ENCODE results near the gene CIDEA.

Gene CIDEA

GRCh38 chr18:12290086-12290485 lies 35.9 kb downstream of the CIDEA start:
- H3K4me3 ChIP-seq (ENCODE audit: low read length), result no peak overlapping the region
- no peak overlapping the region for H3K4me2 ChIP-seq (ENCODE audit: low read length)
- H3K27me3 ChIP-seq (ENCODE audit: low read depth, low read length), result no peaks in the 10 kb centered on the region
- H3K36me3 ChIP-seq (replicated peaks; ENCODE audit: low read depth, low read length), result no peaks in the 10 kb centered on the region
- H4K20me1 ChIP-seq (ENCODE audit: insufficient read depth, low read length), result no peaks in the 10 kb centered on the region
- no peaks in the 10 kb centered on the region for H3K79me2 ChIP-seq (ENCODE audit: low read length)
- no peak overlapping the region for H2AFZ ChIP-seq (ENCODE audit: low read depth, low read length)
- H3K9me3 ChIP-seq (ENCODE audit: insufficient read depth, low read length), result no peaks in the 10 kb centered on the region
- TF ChIP-seq CTCF (IDR thresholded peaks at IDR 0.05; ENCODE audit: low read depth, low read length) (no peak), EZH2phosphoT487 (IDR thresholded peaks at IDR 0.05; ENCODE audit: low read depth) (no peak)
- H3K9ac ChIP-seq (ENCODE audit: low read length), result no peak overlapping the region
- H3K27ac ChIP-seq (ENCODE audit: low read length), result no peak overlapping the region
- H3K4me1 ChIP-seq (ENCODE audit: low read length), result no peaks in the 10 kb centered on the region

- no peaks in the 10 kb centered on the region for H3K9me3 ChIP-seq (ENCODE audit: insufficient read depth, low read length)
- TF ChIP-seq CTCF (IDR thresholded peaks at IDR 0.05; ENCODE audit: low read depth, low read length) (no peak), EZH2phosphoT487 (IDR thresholded peaks at IDR 0.05; ENCODE audit: low read depth) (no peak)
- H3K4me3 ChIP-seq (ENCODE audit: low read length), result no peak overlapping the region
- H4K20me1 ChIP-seq (ENCODE audit: insufficient read depth, low read length), result no peaks in the 10 kb centered on the region
- no peak overlapping the region for H2AFZ ChIP-seq (ENCODE audit: low read depth, low read length)
- no peak overlapping the region for H3K27ac ChIP-seq (ENCODE audit: low read length)
- no peaks in the 10 kb centered on the region for H3K27me3 ChIP-seq (ENCODE audit: low read depth, low read length)
- no peaks in the 10 kb centered on the region for H3K4me1 ChIP-seq (ENCODE audit: low read length)
- H3K79me2 ChIP-seq (ENCODE audit: low read length), result no peaks in the 10 kb centered on the region
- no peak overlapping the region for H3K9ac ChIP-seq (ENCODE audit: low read length)
- no peaks in the 10 kb centered on the region for H3K36me3 ChIP-seq (replicated peaks; ENCODE audit: low read depth, low read length)
- no peak overlapping the region for H3K4me2 ChIP-seq (ENCODE audit: low read length)
Measured at GRCh38 chr18:12291161-12291560, 37.0 kb downstream of the CIDEA start.

- H3K79me2 ChIP-seq (ENCODE audit: low read length), result no peaks in the 10 kb centered on the region
- TF ChIP-seq CTCF (IDR thresholded peaks at IDR 0.05; ENCODE audit: low read depth, low read length) (no peak), EZH2phosphoT487 (IDR thresholded peaks at IDR 0.05; ENCODE audit: low read depth) (no peak)
- no peak overlapping the region for H2AFZ ChIP-seq (ENCODE audit: low read depth, low read length)
- no peak overlapping the region for H3K27ac ChIP-seq (ENCODE audit: low read length)
- no peaks in the 10 kb centered on the region for H4K20me1 ChIP-seq (ENCODE audit: insufficient read depth, low read length)
- H3K27me3 ChIP-seq (ENCODE audit: low read depth, low read length), result no peaks in the 10 kb centered on the region
- H3K9me3 ChIP-seq (ENCODE audit: insufficient read depth, low read length), result no peaks in the 10 kb centered on the region
- H3K4me3 ChIP-seq (ENCODE audit: low read length), result no peak overlapping the region
- no peaks in the 10 kb centered on the region for H3K4me1 ChIP-seq (ENCODE audit: low read length)
- no peak overlapping the region for H3K9ac ChIP-seq (ENCODE audit: low read length)
- H3K36me3 ChIP-seq (replicated peaks; ENCODE audit: low read depth, low read length), result no peaks in the 10 kb centered on the region
- H3K4me2 ChIP-seq (ENCODE audit: low read length), result no peak overlapping the region
Measured at GRCh38 chr18:12291690-12292089, 37.5 kb downstream of the CIDEA start.

- TF ChIP-seq EZH2phosphoT487 (IDR thresholded peaks at IDR 0.05; ENCODE audit: low read depth), result no peak
- no peak for TF ChIP-seq CTCF (IDR thresholded peaks at IDR 0.05; ENCODE audit: low read depth, low read length)
- Histone ChIP-seq H3K4me2 (ENCODE audit: low read length) (no peak overlapping the region), H2AFZ (ENCODE audit: low read depth, low read length) (no peak overlapping the region), H4K20me1 (ENCODE audit: insufficient read depth, low read length) (no peaks in the 10 kb centered on the region), H3K79me2 (ENCODE audit: low read length) (no peaks in the 10 kb centered on the region), H3K27ac (ENCODE audit: low read length) (no peak overlapping the region), H3K36me3 (replicated peaks; ENCODE audit: low read depth, low read length) (no peaks in the 10 kb centered on the region), H3K9me3 (ENCODE audit: insufficient read depth, low read length) (no peaks in the 10 kb centered on the region), H3K9ac (ENCODE audit: low read length) (no peak overlapping the region), H3K4me1 (ENCODE audit: low read length) (no peaks in the 10 kb centered on the region), H3K4me3 (ENCODE audit: low read length) (no peak overlapping the region), H3K27me3 (ENCODE audit: low read depth, low read length) (no peaks in the 10 kb centered on the region)
Measured at GRCh38 chr18:12293831-12294230, 39.7 kb downstream of the CIDEA start.

All from OCI-LY3 (cell line).